ENCODE results near the gene APOL6. TPM values are rescaled to one million over a fixed set of nuclear protein-coding genes. Genes with fewer than 3 reads are reported as not detected.

APOL6 gene
- total and polyA plus RNA-seq, 9 of the 15 experiments (the other 6 are each of a cell fraction or from before 2014, with no cell fraction given): 0.29 to 1.2 (median 0.70) TPM

GRCh38 chr22:35606916-35607315 is 41.3 kb upstream of the APOL6 start:
- no peak for DNase-seq (ENCODE audit: extremely low read depth in 1 of 4, low spot score in 3 of 4)
- ATAC-seq: no peak
- CTCF ChIA-PET (ENCODE audit: low intra/inter-chr PET ratio): no interaction called here
- no peak for FAIRE-seq
- POLR2A ChIA-PET: no interaction called here
- in situ Hi-C loops (cut with MboI): no loop called here
- Histone ChIP-seq H3K79me2 (ENCODE audit: control insufficient read depth, insufficient read depth, low read length) (no peaks in the 10 kb centered on the region), H3K4me1 (replicated peaks in 1 of 2; ENCODE audit: control insufficient read depth in 2 of 2, insufficient read depth in 2 of 2, low read length in 2 of 2) (peaks cover 0 to 4% of the 10 kb centered on the region in 2 experiments; a peak in 3 of 5 replicates), H3K9me1 (ENCODE audit: control insufficient read depth, insufficient read depth, low read length) (no peaks in the 10 kb centered on the region), H4K20me1 (replicated peaks; ENCODE audit: control insufficient read depth, insufficient read depth, low read length) (no peaks in the 10 kb centered on the region), H3K9me3 (replicated peaks; ENCODE audit: control insufficient read depth, insufficient read depth, low read depth, low read length) (no peaks in the 10 kb centered on the region), H2AFZ (ENCODE audit: low read depth, low read length) (no peak overlapping the region), H3K27ac (ENCODE audit: extremely low read depth, low read depth, low read length) (no peak overlapping the region), H3K36me3 (ENCODE audit: control insufficient read depth, insufficient read depth, low read length) (no peaks in the 10 kb centered on the region), H3K9ac (ENCODE audit: insufficient read depth in 1 of 2, low read depth in 2 of 2, low read length in 2 of 2) (no peak overlapping the region), H3K4me3 (no peak overlapping the region), H3K4me2 (ENCODE audit: insufficient read depth, low read length) (no peak overlapping the region), H3K27me3 (ENCODE audit: control insufficient read depth in 2 of 2, insufficient read depth in 2 of 2, low read length in 2 of 2) (peaks cover 3 to 35% of the 10 kb centered on the region in 2 experiments; a peak in 3 of 5 replicates)
- 0% methylated on average over 7 of the region's 8 CpGs for WGBS (ENCODE audit: insufficient coverage, low coverage, missing lambda C conversion rate)
- intact Hi-C loops (cut with micrococcal nuclease): no loop called here
- no peak for TF ChIP-seq NR3C1 (CRISPR knock-in tag; IDR thresholded peaks at IDR 0.05)
- no peak for TF ChIP-seq HOXB6 (CRISPR knock-in tag; IDR thresholded peaks at IDR 0.05; ENCODE audit: borderline replicate concordance)
- TF ChIP-seq DDX20 (tag; IDR thresholded peaks at IDR 0.05; ENCODE audit: low read depth): no peak
- no peak for TF ChIP-seq SAP30 (IDR thresholded peaks at IDR 0.05; ENCODE audit: borderline replicate concordance, insufficient read depth, low read depth, low read length, poor library complexity, severe bottlenecking)
- TF ChIP-seq, protein P1, sequence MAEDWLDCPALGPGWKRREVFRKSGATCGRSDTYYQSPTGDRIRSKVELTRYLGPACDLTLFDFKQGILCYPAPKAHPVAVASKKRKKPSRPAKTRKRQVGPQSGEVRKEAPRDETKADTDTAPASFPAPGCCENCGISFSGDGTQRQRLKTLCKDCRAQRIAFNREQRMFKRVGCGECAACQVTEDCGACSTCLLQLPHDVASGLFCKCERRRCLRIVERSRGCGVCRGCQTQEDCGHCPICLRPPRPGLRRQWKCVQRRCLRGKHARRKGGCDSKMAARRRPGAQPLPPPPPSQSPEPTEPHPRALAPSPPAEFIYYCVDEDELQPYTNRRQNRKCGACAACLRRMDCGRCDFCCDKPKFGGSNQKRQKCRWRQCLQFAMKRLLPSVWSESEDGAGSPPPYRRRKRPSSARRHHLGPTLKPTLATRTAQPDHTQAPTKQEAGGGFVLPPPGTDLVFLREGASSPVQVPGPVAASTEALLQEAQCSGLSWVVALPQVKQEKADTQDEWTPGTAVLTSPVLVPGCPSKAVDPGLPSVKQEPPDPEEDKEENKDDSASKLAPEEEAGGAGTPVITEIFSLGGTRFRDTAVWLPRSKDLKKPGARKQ (CRISPR knock-in tag; IDR thresholded peaks at IDR 0.05): no peak
- TF ChIP-seq TCF3 (CRISPR knock-in tag; IDR thresholded peaks at IDR 0.05): no peak
- no TSS peak for BruUV-seq (replicated peaks)
